ENCODE data around the gene POLR3G. TPM values are rescaled to one million over a fixed set of nuclear protein-coding genes. Genes with fewer than 3 reads are reported as not detected.

POLR3G gene
- total and polyA plus RNA-seq, 9 donors: 0.79 to 4.2 (median 1.8) TPM

- Histone ChIP-seq H3K4me1 (ENCODE audit: insufficient read depth) (peaks cover 4% of the 10 kb centered on the region), H3K4me3 (no peak overlapping the region), H3K36me3 (no peaks in the 10 kb centered on the region), H3K27ac (no peak overlapping the region), H3K9me3 (no peaks in the 10 kb centered on the region), H3K27me3 (no peaks in the 10 kb centered on the region)
- no peak for DNase-seq
- WGBS, 3 donors: 8 to 31% (median 20%) methylated on average over 3 of the region's 3 CpGs
- TF ChIP-seq EP300 (IDR thresholded peaks at IDR 0.05) (no peak), POLR2A (IDR thresholded peaks at IDR 0.05) (no peak), CTCF (IDR thresholded peaks at IDR 0.05) (no peak)
- intact Hi-C loops (cut with DNase I): no loop called here
These were observed 83.2 kb downstream of the POLR3G start for GRCh38 chr5:90557871-90558270.

- peaks cover 4% of the 10 kb centered on the region for H3K4me1 ChIP-seq (ENCODE audit: insufficient read depth)
- H3K9me3 ChIP-seq: no peaks in the 10 kb centered on the region
- whole genome bisulfite sequencing, 3 donors: 1% methylated on average over 52 to 60 of the region's 60 CpGs
- intact Hi-C loops (cut with DNase I): no loop called here
- DNase-seq: peak; percentile 23 to 58 (median 34)
- H3K27ac ChIP-seq: no peak within 1 kb of the TSS
- H3K36me3 ChIP-seq: no peaks in the 10 kb centered on the region
- no peak for TF ChIP-seq CTCF (IDR thresholded peaks at IDR 0.05)
- TF ChIP-seq POLR2A (IDR thresholded peaks at IDR 0.05): no peak
- no peak for TF ChIP-seq EP300 (IDR thresholded peaks at IDR 0.05)
- H3K27me3 ChIP-seq: no peaks in the 10 kb centered on the region
- peak within 1 kb of the TSS; percentile 22 for H3K4me3 ChIP-seq
These were observed 83.9 kb downstream of the POLR3G start, which contains the start of gene ADGRV1 for GRCh38 chr5:90558344-90559192. ADGRV1 (plus strand) TSS chr5:90558797; CDS start chr5:90558896, 99 bp downstream.

- H3K4me3 ChIP-seq: no peak overlapping the region
- TF ChIP-seq EP300 (IDR thresholded peaks at IDR 0.05) (no peak), CTCF (IDR thresholded peaks at IDR 0.05) (no peak), POLR2A (IDR thresholded peaks at IDR 0.05) (no peak)
- no peaks in the 10 kb centered on the region for H3K36me3 ChIP-seq
- H3K4me1 ChIP-seq (ENCODE audit: insufficient read depth): peaks cover 4% of the 10 kb centered on the region
- H3K9me3 ChIP-seq: no peaks in the 10 kb centered on the region
- no peaks in the 10 kb centered on the region for H3K27me3 ChIP-seq
- intact Hi-C loops (cut with DNase I): no loop called here
- WGBS, 3 donors: 69 to 81% (median 75%) methylated on average over 2 of the region's 2 CpGs
- H3K27ac ChIP-seq: no peak overlapping the region
- no peak for DNase-seq
These were observed 86.1 kb downstream of the POLR3G start for GRCh38 chr5:90560771-90561170.

- Histone ChIP-seq H3K9me3 (no peaks in the 10 kb centered on the region), H3K4me3 (no peak overlapping the region), H3K4me1 (ENCODE audit: insufficient read depth) (peaks cover 4% of the 10 kb centered on the region), H3K27ac (no peak overlapping the region), H3K27me3 (no peaks in the 10 kb centered on the region), H3K36me3 (no peaks in the 10 kb centered on the region)
- no peak for DNase-seq
- 63 to 77% (median 68%) methylated on average over 1 of the region's 1 CpG for WGBS, 3 donors
- intact Hi-C loops (cut with DNase I): no loop called here
- no peak for TF ChIP-seq EP300 (IDR thresholded peaks at IDR 0.05)
- no peak for TF ChIP-seq POLR2A (IDR thresholded peaks at IDR 0.05)
- TF ChIP-seq CTCF (IDR thresholded peaks at IDR 0.05): no peak
These were observed 87.1 kb downstream of the POLR3G start for GRCh38 chr5:90561766-90562165.
